HL-60 (cell line): Measurements from ENCODE around the gene MARF1.

Experiments used
- DNase-seq, 2 experiments: peaks; one replicate each; pipeline ENCODE4 v3.0.0-alpha.2; 2010 to 2020; ENCODE audit warnings: low read depth in 1 of 2, low spot score in 1 of 2
- H3K27ac ChIP-seq: fragments of 250-450 bp; sonication (Bioruptor Pico); replicated peaks from 2 replicates; pipeline ENCODE4 v1.5.1; 2020; ENCODE audit warnings: mild to moderate bottlenecking, moderate library complexity
- H3K27me3 ChIP-seq: fragments of 250-450 bp; sonication (Bioruptor Pico); 2 replicates; pipeline ENCODE4 v1.5.1; 2021; ENCODE audit warnings: mild to moderate bottlenecking, moderate library complexity; ENCODE audit not compliant: insufficient read depth, poor library complexity, severe bottlenecking
- H3K4me3 ChIP-seq: replicated peaks from 2 replicates; pipeline ENCODE4 v1.5.1; 2011; ENCODE audit warnings: mild to moderate bottlenecking, control low read depth, low read length; ENCODE audit not compliant: insufficient read depth
- GABPA ChIP-seq: IDR thresholded peaks from 2 replicates; pipeline ENCODE4 v1.6.1; 2012; ENCODE audit warnings: low read depth
- POLR2AphosphoS5 ChIP-seq: IDR thresholded peaks from 2 replicates; pipeline ENCODE4 v1.6.1; 2012; ENCODE audit warnings: low read depth
- SPI1 ChIP-seq: IDR thresholded peaks from 2 replicates; pipeline ENCODE4 v1.6.1; 2012; ENCODE audit warnings: low read depth, mild to moderate bottlenecking, borderline replicate concordance
- TF ChIP-seq, protein P1 (sequence below): IDR thresholded peaks from 2 replicates; pipeline ENCODE4 v1.6.1; 2012; ENCODE audit warnings: low read depth; ENCODE audit not compliant: insufficient replicate concordance
- TF ChIP-seq, protein P2 (sequence below): IDR thresholded peaks from one replicate; pipeline ENCODE4 v1.5.1; 2011; ENCODE audit warnings: low read length, control low read depth, inconsistent platforms; ENCODE audit not compliant: insufficient read depth

MARF1 gene

DNA sequence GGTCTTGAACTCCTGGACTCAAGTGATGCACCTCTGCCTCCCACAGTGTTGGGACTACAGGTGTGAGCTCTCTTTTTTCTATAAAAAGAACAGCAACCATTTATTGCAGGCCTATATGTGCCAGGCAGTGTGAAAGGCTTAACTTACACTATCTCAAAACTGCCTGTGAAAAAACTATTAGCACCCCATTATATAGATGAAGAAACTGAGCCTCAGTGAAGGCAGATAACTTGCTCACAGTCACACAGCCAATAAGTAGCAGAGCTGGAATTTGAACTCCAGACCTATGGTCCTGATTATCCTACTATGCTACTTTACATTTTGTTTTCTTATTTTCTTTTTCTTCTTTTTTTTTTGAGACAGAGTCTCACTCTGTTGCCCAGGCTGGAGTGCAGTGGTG, 22.2 kb upstream of the MARF1 start:
- TF ChIP-seq, protein P1, sequence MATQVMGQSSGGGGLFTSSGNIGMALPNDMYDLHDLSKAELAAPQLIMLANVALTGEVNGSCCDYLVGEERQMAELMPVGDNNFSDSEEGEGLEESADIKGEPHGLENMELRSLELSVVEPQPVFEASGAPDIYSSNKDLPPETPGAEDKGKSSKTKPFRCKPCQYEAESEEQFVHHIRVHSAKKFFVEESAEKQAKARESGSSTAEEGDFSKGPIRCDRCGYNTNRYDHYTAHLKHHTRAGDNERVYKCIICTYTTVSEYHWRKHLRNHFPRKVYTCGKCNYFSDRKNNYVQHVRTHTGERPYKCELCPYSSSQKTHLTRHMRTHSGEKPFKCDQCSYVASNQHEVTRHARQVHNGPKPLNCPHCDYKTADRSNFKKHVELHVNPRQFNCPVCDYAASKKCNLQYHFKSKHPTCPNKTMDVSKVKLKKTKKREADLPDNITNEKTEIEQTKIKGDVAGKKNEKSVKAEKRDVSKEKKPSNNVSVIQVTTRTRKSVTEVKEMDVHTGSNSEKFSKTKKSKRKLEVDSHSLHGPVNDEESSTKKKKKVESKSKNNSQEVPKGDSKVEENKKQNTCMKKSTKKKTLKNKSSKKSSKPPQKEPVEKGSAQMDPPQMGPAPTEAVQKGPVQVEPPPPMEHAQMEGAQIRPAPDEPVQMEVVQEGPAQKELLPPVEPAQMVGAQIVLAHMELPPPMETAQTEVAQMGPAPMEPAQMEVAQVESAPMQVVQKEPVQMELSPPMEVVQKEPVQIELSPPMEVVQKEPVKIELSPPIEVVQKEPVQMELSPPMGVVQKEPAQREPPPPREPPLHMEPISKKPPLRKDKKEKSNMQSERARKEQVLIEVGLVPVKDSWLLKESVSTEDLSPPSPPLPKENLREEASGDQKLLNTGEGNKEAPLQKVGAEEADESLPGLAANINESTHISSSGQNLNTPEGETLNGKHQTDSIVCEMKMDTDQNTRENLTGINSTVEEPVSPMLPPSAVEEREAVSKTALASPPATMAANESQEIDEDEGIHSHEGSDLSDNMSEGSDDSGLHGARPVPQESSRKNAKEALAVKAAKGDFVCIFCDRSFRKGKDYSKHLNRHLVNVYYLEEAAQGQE: no peak
- TF ChIP-seq GABPA (no peak), POLR2AphosphoS5 (no peak), SPI1 (no peak)
- TF ChIP-seq, protein P2, sequence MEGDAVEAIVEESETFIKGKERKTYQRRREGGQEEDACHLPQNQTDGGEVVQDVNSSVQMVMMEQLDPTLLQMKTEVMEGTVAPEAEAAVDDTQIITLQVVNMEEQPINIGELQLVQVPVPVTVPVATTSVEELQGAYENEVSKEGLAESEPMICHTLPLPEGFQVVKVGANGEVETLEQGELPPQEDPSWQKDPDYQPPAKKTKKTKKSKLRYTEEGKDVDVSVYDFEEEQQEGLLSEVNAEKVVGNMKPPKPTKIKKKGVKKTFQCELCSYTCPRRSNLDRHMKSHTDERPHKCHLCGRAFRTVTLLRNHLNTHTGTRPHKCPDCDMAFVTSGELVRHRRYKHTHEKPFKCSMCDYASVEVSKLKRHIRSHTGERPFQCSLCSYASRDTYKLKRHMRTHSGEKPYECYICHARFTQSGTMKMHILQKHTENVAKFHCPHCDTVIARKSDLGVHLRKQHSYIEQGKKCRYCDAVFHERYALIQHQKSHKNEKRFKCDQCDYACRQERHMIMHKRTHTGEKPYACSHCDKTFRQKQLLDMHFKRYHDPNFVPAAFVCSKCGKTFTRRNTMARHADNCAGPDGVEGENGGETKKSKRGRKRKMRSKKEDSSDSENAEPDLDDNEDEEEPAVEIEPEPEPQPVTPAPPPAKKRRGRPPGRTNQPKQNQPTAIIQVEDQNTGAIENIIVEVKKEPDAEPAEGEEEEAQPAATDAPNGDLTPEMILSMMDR: no peak
- Histone ChIP-seq H3K4me3 (no peak overlapping the region), H3K27ac (no peak overlapping the region), H3K27me3 (no peaks in the 10 kb centered on the region)
- DNase-seq: no peak

DNA sequence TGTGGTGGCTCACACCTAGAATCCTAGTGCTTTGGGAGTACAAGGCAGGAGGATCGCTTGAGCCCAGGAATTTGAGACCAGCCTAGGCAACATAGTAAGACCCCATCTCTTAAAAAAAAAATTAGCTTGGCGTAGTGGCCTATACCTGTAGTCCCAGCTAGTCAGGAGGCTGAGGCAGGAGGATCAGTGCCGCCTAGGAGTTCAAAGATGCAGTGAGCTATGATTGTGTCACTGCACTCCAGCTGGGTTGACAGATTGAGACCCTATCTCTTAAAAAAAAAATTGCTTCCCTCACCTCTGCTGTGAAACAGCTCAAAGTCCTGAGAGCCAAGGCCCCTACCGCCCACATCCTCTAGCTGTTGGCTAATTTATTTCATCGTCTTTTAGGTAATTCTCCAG, 17.2 kb upstream of the MARF1 start:
- Histone ChIP-seq H3K27ac (no peak overlapping the region), H3K27me3 (no peaks in the 10 kb centered on the region), H3K4me3 (no peak overlapping the region)
- DNase-seq: no peak
- no peak for TF ChIP-seq GABPA
- TF ChIP-seq SPI1: no peak
- TF ChIP-seq POLR2AphosphoS5: no peak
- TF ChIP-seq, protein P1: no peak
- TF ChIP-seq, protein P2: no peak

DNA sequence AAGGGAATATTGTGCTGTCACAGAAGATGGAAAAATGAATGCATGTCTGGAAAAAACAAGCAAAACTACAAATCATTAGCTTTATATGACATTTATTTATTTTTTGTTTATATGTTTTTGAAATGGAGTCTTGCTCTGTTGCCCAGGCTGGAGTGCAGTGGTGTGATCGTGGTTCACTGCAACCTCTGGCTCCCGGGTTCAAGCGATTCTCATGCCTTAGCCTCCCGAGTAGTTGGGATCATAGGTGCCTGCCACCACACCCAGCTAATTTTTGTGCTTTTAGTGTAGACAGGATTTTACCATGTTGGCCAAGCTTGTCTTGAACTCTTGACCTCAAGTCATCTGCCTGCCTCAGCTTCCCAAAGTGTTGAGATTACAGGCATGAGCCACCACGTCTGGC, 15.6 kb upstream of the MARF1 start:
- TF ChIP-seq, protein P1: no peak
- TF ChIP-seq GABPA (no peak), POLR2AphosphoS5 (no peak), SPI1 (no peak)
- TF ChIP-seq, protein P2: no peak
- H3K27me3 ChIP-seq: no peaks in the 10 kb centered on the region
- H3K27ac ChIP-seq: no peak overlapping the region
- H3K4me3 ChIP-seq: no peak overlapping the region
- DNase-seq: no peak
